MCF 10A (cell line): ENCODE measurements around the gene RHOBTB3. TPM values are rescaled to one million over a fixed set of nuclear protein-coding genes. Genes with fewer than 3 reads are reported as not detected.

Experiments used
- BruUV-seq: library from RNA; stranded (reverse); fragments of 400-500 nt; replicated peaks from 2 replicates; lab custom pipeline; 2021; lab: Mats Ljungman, UMichigan
- CTCF ChIA-PET: fragments of 300-600 bp; sonication (Branson Sonifier 250); formaldehyde crosslinking; extraction: SDS; loops from one replicate; lab custom pipeline; 2021; ENCODE audit warnings: antibody characterized with exemption, inconsistent platforms; lab: Yijun Ruan, JAX
- POLR2A ChIA-PET: fragments of 300-600, 350-650 bp; sonication (Branson Sonifier 250); formaldehyde crosslinking; extraction: SDS; loops from one replicate; lab custom pipeline; 2020; ENCODE audit warnings: antibody characterized with exemption, inconsistent platforms; lab: Yijun Ruan, JAX
- DNase-seq: peaks from one replicate; pipeline ENCODE4 v3.0.0-alpha.2; 2018; ENCODE audit not compliant: unreplicated experiment
- H3K27ac Mint-ChIP-seq: one replicate; pipeline ENCODE4 v1.8.0; 2022; ENCODE audit warnings: mild to moderate bottlenecking, low read depth, mixed read lengths; ENCODE audit not compliant: unreplicated experiment
- H3K27me3 Mint-ChIP-seq: one replicate; pipeline ENCODE4 v1.8.0; 2022; ENCODE audit warnings: mixed read lengths; ENCODE audit not compliant: insufficient read depth, unreplicated experiment
- H3K36me3 Mint-ChIP-seq: one replicate; pipeline ENCODE4 v1.8.0; 2022; ENCODE audit warnings: mild to moderate bottlenecking, moderate library complexity, mixed read lengths; ENCODE audit not compliant: insufficient read depth, unreplicated experiment
- H3K4me1 Mint-ChIP-seq: one replicate; pipeline ENCODE4 v1.8.0; 2022; ENCODE audit warnings: mixed read lengths; ENCODE audit not compliant: insufficient read depth, unreplicated experiment
- H3K4me3 Mint-ChIP-seq: one replicate; pipeline ENCODE4 v1.8.0; 2022; ENCODE audit warnings: mild to moderate bottlenecking, moderate library complexity, mixed read lengths; ENCODE audit not compliant: unreplicated experiment
- H3K9me3 Mint-ChIP-seq: one replicate; pipeline ENCODE4 v1.8.0; 2022; ENCODE audit warnings: mixed read lengths; ENCODE audit not compliant: unreplicated experiment
- intact Hi-C: fragments of 100-400 bp; cut with micrococcal nuclease; formaldehyde crosslinking; loops from 2 replicates; pipeline ENCODE4 v1.14.1; 2022
- total RNA-seq: library from RNA; stranded (reverse); gene quantifications from 2 replicates; pipeline ENCODE4 v1.2.3, GENCODE V29; 2022
- TF ChIP-seq, protein P1 (sequence below): fragments of 200-600 bp; IDR thresholded peaks from one replicate; pipeline ENCODE4 v1.8.0; 2022; ENCODE audit warnings: antibody characterized with exemption, mild to moderate bottlenecking; ENCODE audit not compliant: unreplicated experiment

The RHOBTB3 gene
- total RNA-seq, 1 experiment from 2014 or later, result 3.4 TPM

DNA sequence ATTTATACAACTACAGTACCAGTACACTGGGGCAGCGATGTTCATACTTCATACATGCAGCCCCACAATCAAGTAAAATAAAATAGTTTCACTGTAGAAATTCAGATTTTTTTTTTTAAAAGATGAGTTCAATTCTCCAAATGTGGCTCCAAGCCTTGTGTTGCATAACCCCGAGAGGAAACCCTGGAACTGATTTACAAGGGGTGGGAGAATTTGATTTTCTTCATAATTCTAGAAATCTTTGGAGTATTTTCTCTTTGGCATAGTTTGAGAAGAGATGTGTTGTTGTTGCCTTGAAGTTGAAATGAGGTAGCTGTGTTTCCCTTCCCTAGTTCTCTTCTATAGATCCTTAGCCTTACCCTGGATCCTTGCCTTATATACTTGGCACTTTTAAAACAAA, 3.1 kb downstream of the RHOBTB3 start:
- Mint-ChIP-seq H3K4me3 (no peak overlapping the region), H3K27ac (no peak overlapping the region), H3K36me3 (no peaks in the 10 kb centered on the region), H3K4me1 (no peaks in the 10 kb centered on the region), H3K27me3 (no peaks in the 10 kb centered on the region), H3K9me3 (no peaks in the 10 kb centered on the region)
- TF ChIP-seq, protein P1, sequence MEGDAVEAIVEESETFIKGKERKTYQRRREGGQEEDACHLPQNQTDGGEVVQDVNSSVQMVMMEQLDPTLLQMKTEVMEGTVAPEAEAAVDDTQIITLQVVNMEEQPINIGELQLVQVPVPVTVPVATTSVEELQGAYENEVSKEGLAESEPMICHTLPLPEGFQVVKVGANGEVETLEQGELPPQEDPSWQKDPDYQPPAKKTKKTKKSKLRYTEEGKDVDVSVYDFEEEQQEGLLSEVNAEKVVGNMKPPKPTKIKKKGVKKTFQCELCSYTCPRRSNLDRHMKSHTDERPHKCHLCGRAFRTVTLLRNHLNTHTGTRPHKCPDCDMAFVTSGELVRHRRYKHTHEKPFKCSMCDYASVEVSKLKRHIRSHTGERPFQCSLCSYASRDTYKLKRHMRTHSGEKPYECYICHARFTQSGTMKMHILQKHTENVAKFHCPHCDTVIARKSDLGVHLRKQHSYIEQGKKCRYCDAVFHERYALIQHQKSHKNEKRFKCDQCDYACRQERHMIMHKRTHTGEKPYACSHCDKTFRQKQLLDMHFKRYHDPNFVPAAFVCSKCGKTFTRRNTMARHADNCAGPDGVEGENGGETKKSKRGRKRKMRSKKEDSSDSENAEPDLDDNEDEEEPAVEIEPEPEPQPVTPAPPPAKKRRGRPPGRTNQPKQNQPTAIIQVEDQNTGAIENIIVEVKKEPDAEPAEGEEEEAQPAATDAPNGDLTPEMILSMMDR, result no peak
- intact Hi-C loops, result loop anchor here (5.0 kb wide), 1 partner anchor 72 kb away; no protein-coding TSS in a partner anchor
- ChIA-PET POLR2A (interaction anchor here (1.1 kb wide), 1 partner anchor 16 kb away, joined by 4 read pairs; no protein-coding TSS in a partner anchor), CTCF (interaction anchor here (0.6 to 1.9 kb wide), 8 partner anchors 11 to 113 kb away, joined by 3 to 8 read pairs (median 4); no protein-coding TSS in a partner anchor)
- no TSS peak for BruUV-seq
- DNase-seq, result no peak

DNA sequence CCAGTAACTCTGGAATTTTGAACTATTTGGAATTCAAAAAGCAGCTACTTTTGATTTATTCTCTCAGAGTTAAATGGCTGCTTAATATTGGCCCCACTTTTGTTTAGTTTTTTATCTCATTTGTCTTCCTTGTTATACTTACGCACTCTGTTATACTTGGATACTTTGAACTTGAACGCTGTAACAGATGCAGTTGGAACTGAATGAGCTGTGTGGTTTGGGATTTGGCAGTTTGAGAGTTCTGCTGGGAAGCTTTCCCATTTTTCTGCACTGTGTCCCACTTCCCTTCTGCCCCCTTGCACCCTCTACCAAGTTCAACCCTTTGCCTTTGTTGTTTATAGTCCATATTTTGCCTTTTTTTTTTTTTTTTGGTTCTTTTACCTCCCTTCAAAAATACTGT, 3.8 kb downstream of the RHOBTB3 start:
- H3K4me3 Mint-ChIP-seq, result no peak overlapping the region
- H3K4me1 Mint-ChIP-seq, result no peaks in the 10 kb centered on the region
- no peaks in the 10 kb centered on the region for H3K9me3 Mint-ChIP-seq
- TF ChIP-seq, protein P1, result no peak
- H3K27ac Mint-ChIP-seq, result no peak overlapping the region
- intact Hi-C loops, result loop anchor here (5.0 kb wide), 1 partner anchor 73 kb away; no protein-coding TSS in a partner anchor
- ChIA-PET POLR2A (interaction anchor here (0.7 to 1.1 kb wide), 4 partner anchors 10 to 48 kb away, joined by 3 to 4 read pairs (median 3); no protein-coding TSS in a partner anchor), CTCF (interaction anchor here (0.6 to 1.9 kb wide), 7 partner anchors 10 to 112 kb away, joined by 3 to 8 read pairs (median 5); no protein-coding TSS in a partner anchor)
- H3K36me3 Mint-ChIP-seq, result no peaks in the 10 kb centered on the region
- no peaks in the 10 kb centered on the region for H3K27me3 Mint-ChIP-seq
- no peak for DNase-seq
- no TSS peak for BruUV-seq

DNA sequence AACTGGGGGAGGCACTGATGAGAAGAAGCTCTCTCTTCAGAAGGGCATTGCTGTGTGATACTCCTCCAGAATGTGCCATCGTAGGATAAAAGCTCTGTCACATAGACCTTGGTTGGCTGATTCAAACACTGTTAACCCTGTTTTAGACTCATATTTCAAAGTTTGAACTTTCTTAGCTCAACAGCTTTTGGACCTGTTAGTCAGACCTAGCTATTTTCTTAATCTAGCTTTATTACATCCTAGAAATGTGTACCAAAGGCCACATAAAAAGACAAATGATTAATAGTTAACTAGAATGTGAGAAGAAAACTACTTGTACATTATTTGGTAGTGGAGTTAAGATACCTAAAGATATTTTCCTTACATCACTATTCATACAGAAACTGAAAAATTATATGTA, 4.3 kb downstream of the RHOBTB3 start:
- no peaks in the 10 kb centered on the region for H3K9me3 Mint-ChIP-seq
- no peaks in the 10 kb centered on the region for H3K4me1 Mint-ChIP-seq
- intact Hi-C loops, result no loop called here
- H3K27ac Mint-ChIP-seq, result no peak overlapping the region
- POLR2A ChIA-PET, result interaction anchor here (0.7 to 1.1 kb wide), 3 partner anchors 10 to 48 kb away, joined by 3 read pairs; no protein-coding TSS in a partner anchor
- no TSS peak for BruUV-seq
- CTCF ChIA-PET, result interaction anchor here (0.9 to 1.9 kb wide), 5 partner anchors 46 to 111 kb away, joined by 3 to 8 read pairs (median 5); no protein-coding TSS in a partner anchor
- no peaks in the 10 kb centered on the region for H3K27me3 Mint-ChIP-seq
- no peak overlapping the region for H3K4me3 Mint-ChIP-seq
- no peaks in the 10 kb centered on the region for H3K36me3 Mint-ChIP-seq
- DNase-seq, result no peak
- TF ChIP-seq, protein P1, result no peak

DNA sequence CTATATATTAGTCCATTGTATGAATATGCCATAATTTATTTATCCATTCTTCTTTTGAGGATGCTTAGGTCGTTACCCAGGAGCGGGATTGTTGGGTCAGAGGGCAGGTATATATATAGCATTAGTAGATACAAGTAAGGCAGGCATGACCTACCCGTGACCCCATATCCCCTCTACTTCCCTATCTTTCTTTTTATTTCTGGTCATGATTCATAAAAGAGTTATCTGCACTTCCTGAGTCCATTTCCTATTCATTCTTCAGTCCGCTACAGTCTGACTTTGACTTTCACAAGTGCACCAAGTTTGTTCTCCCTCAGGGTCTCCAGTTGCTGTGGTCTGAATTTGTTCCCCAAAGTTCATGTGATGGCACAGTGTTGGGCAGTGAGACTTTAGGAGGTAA, 6.9 kb downstream of the RHOBTB3 start:
- Mint-ChIP-seq H3K27ac (no peak overlapping the region), H3K9me3 (no peaks in the 10 kb centered on the region), H3K36me3 (peaks cover 7% of the 10 kb centered on the region), H3K4me3 (no peak overlapping the region), H3K27me3 (no peaks in the 10 kb centered on the region), H3K4me1 (no peaks in the 10 kb centered on the region)
- DNase-seq, result no peak
- TF ChIP-seq, protein P1, result no peak
- CTCF ChIA-PET, result no interaction called here
- BruUV-seq, result no TSS peak
- POLR2A ChIA-PET, result interaction anchor here (0.7 kb wide), 1 partner anchor 110 kb away, joined by 3 read pairs; no protein-coding TSS in a partner anchor
- intact Hi-C loops, result no loop called here
